DOHH2 (cell line): ENCODE measurements around the gene C6orf89.

Experiments
- EZH2phosphoT487 ChIP-seq: fragments of 200-600 bp; sonication (generic); IDR thresholded peaks from 2 replicates; pipeline ENCODE4 v1.6.1; 2017; ENCODE audit warnings: borderline replicate concordance, mild to moderate bottlenecking, antibody characterized with exemption, low read length, moderate library complexity, mixed read lengths
- TF ChIP-seq, protein P1 (sequence below): fragments of 200-600 bp; sonication (generic); IDR thresholded peaks from one replicate; pipeline ENCODE4 v1.5.1; 2014; ENCODE audit warnings: antibody characterized with exemption, mild to moderate bottlenecking, low read depth, low read length; ENCODE audit not compliant: poor library complexity, severe bottlenecking

DNA sequence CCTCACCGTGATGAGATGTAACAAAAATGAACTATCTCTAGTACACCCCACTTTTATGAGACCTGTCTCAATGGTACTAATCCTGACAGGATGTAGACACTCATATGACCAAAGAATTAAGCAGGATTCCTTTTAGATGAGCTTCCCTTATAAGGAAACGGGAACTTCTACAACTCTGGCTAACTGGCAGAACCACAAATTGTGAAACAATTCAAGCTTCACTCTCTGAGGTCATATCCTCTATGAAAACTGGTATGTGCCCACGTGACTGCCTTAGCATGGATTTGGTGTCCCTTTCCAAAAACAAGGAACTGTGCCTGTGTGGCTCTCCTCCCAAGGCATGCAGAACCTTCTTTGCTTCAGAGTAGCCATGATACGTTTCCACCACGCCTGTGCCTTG, 32.4 kb upstream of the C6orf89 start:
- TF ChIP-seq, protein P1, sequence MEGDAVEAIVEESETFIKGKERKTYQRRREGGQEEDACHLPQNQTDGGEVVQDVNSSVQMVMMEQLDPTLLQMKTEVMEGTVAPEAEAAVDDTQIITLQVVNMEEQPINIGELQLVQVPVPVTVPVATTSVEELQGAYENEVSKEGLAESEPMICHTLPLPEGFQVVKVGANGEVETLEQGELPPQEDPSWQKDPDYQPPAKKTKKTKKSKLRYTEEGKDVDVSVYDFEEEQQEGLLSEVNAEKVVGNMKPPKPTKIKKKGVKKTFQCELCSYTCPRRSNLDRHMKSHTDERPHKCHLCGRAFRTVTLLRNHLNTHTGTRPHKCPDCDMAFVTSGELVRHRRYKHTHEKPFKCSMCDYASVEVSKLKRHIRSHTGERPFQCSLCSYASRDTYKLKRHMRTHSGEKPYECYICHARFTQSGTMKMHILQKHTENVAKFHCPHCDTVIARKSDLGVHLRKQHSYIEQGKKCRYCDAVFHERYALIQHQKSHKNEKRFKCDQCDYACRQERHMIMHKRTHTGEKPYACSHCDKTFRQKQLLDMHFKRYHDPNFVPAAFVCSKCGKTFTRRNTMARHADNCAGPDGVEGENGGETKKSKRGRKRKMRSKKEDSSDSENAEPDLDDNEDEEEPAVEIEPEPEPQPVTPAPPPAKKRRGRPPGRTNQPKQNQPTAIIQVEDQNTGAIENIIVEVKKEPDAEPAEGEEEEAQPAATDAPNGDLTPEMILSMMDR = no peak
- no peak for TF ChIP-seq EZH2phosphoT487
